Kidney glomerular epithelial cell (primary cell): ENCODE measurements around the gene SLC35G3.
"Not testable (repeated sequence)": the region's sequence is repeated elsewhere in the genome, so short reads cannot be mapped to it uniquely, and the experiment has no call there.

ENCODE experiments used
- DNase-seq: peaks from one replicate; lab custom pipeline; 2025; lab: John Stamatoyannopoulos, UW

SLC35G3 gene

DNA sequence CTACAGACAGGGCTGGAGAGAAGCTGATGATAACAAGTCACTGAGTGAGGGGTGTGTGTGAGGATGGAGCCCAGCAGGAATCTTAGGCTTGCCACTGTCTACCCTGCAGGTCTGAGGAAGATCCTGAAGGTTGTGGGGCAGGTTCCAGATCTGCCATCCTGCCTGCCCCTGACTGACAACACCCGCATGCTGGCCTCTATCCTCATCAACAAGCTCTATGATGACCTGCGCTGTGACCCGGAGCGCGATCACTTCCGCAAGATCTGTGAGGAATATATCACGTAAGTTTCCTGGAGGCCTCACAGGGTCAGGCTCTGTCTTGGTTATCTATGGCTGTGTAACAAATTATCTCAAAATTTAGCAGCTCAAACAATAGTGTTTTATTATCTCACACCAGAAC is 30.3 kb downstream of the SLC35G3 start:
- DNase-seq: no peak

GRCh38 chr17:35162755-35163154 is 31.4 kb downstream of the SLC35G3 start:
- no peak for DNase-seq

DNA sequence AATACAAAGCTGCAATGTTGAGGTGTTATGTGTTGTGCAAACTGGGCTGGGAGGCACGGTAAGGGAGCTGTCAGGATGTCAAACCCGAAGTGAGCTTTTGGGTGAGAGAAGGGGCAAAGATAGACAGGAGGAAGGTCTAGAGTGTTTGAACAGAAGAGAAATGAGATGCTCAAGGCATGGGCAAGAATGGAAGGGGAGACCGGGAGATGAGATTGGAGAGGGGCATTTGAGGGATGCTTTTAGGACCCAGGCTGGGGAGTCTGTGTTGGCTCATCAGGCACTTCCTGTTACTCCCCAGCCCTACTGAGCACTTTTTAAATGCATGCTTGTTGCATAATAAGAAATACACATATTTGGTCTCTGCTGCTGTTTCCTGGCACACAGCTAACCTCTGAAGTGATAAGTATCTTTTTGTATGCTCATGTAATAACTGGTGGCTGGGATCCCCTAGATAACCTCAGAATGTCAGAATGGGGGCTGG is 32.9 kb downstream of the SLC35G3 start:
- no peak for DNase-seq

- DNase-seq: no peak
Measured at GRCh38 chr17:35160354-35161201, 33.6 kb downstream of the SLC35G3 start.

DNA sequence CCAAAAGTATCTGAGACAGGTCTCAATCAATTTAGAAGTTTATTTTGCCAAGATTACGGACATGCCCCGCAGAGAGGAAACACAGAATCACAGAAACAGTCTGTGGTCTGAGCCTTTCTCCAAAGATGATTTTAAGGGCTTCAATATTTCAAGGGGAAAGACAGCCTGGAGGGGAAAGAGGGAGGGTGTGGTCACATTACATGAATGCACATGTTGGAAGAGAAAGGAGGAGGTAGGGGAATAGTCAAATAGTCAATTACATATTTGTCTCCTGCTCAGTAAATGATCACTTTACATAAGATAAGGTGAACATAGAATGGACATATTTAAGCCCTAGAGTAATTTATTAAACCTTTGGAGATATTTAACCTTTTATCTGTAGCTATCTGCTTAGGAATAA is 34.3 kb downstream of the SLC35G3 start:
- DNase-seq: no peak

DNA sequence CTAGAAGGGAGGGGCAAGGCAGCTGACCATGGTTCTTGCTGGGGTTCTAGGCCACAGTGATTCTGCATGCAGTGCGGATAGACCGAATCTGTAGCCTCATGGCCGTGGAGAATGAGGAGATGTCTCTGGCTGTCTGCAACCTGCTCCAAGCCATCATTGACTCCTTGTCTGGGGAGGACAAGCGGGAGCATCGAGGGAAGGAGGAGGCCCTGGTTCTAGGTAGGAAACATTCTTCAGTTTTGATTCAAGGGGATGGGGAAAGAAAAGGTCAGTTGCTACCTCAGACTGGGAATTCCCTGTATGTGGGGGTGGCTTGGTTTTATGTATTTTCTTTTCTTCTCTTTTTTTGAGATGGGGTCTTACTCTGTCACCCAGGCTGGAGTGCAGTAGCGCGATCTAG is 38.9 kb downstream of the SLC35G3 start:
- no peak for DNase-seq

- no peak for DNase-seq
Measured at GRCh38 chr17:35154196-35155165, 39.7 kb downstream of the SLC35G3 start.

DNA sequence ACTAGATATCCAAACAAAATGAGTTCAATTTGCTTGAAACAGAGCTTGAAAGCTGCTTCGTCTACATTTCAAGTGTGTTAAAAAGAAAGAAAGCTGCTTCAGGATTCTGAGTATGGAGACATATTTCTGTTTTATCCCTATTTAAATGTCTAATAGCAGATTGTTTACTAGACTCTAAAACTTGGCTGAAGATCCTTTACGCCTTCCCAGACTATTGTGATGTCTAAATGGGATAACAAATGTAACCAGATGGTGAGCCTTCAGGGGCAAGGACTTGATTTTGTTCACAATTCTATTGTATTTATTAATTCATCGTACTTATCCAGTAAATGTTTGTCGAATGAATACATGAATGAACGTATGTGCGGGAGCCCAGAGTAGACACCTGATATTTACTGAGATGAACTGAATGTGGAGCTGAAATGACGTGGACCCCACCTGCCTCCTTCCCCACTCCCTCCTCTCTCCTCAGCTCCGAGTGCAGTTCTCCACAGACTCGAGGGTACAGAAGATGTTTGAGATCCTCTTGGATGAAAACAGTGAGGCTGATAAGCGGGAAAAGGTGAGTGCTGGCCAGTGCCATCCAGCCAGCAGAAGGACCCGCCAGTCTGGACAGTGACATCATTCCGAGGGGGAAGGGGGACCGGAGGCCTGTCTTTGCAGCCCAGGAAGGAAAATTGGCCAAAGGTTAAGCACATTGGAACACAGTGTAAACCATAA is 41.6 kb downstream of the SLC35G3 start:
- DNase-seq: no peak

- DNase-seq: not testable (repeated sequence)
Measured at GRCh38 chr17:35151080-35151479, 43.1 kb downstream of the SLC35G3 start.

- DNase-seq: no peak
Measured at GRCh38 chr17:35149941-35150340, 44.3 kb downstream of the SLC35G3 start.

DNA sequence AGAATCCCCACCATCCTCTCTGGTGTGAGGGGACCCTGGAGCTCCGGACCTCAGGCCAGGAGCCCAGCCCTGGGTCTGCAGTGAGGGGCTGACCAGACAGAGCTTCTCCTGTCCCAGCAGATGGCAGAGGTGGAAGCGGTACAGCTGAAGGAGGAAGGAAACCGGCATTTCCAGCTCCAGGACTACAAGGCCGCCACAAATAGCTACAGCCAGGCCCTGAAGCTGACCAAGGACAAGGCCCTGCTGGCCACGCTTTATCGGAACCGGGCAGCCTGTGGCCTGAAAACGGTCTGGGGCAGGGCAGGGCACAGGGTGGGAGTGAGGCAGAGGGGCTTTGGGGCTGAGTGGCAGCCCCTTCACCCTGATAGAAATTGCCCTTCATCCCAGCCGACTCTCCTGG is 46.0 kb downstream of the SLC35G3 start:
- no peak for DNase-seq

- no peak for DNase-seq
Measured at GRCh38 chr17:35147375-35147905, 46.8 kb downstream of the SLC35G3 start, which contains the start of gene UNC45B. UNC45B (plus strand) TSS chr17:35147817; CDS start chr17:35148264, 447 bp downstream.

- DNase-seq: no peak
Measured at GRCh38 chr17:35146214-35146833, 47.9 kb downstream of the SLC35G3 start.

GRCh38 chr17:35144840-35145239 is 49.4 kb downstream of the SLC35G3 start:
- DNase-seq: no peak
